Stimulated activated naive CD4-positive, alpha-beta T cell (primary cell): Measurements from ENCODE around the gene DNMT3L.
"Not testable (repeated sequence)": the region's sequence is repeated elsewhere in the genome, so short reads cannot be mapped to it uniquely, and the experiment has no call there.

Experiments
- DNase-seq, 6 experiments: peaks; one replicate each; lab custom pipeline; 2025; lab: John Stamatoyannopoulos, UW

Gene DNMT3L

DNA sequence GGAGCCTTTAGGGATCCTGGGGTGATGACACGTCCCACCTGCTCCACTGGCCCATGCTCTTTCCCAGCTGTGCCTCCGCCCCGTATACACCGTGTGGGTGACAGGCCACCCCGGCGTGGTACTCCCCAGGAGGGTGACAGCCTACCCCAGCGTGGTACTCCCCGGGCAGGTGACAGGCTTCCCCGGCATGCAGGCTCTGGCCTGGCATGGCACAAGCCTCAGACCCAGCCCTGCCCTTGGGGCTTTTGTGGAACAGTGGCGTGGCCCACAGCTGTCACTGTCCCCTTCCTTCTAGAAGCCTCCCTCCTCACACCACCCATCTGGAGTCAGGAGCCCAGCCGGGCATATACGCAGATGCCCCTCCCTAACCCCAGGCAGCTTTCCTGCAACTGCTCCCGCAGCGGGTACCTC is 33.5 kb upstream of the DNMT3L start:
- DNase-seq: no peak

DNA sequence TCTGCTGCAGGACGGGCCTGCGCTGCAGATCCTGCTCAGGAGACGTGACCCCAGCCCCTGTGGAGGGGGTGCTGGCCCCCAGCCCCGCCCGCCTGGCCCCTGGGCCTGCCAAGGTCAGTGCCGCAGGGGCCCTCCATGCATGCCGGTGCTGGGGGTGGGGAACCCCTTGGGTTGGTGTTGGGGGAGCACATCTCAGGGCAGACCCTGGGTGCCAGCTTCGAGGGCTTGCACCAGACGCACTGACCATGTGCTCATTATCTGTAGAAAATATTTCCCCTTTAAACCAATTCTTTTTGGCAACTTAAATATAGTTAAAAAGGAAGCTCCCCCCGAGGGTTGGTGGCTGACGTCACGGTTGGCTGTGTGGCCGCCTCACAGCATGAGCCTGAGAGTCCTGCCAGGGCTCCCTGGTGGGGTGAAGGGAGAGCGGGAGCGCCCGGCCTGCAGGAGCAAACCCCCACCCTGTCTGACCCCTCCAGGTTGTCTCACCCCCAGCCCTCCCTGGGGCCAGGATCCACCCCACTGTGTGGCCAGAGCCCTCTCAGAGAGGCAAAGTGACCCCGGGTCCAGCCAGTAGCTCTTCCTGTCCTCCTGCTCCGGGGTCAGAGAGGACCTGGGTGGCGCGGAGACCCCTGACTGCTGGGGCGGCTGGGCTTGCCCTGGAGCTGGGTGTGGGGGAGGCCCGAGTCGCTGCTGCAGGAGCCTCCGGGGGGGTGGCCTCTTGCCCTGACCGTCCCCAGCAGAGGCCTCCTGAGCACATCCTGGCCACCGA is 32.9 kb upstream of the DNMT3L start:
- peak in 1 of 6 experiments; percentile 11 for DNase-seq

DNA sequence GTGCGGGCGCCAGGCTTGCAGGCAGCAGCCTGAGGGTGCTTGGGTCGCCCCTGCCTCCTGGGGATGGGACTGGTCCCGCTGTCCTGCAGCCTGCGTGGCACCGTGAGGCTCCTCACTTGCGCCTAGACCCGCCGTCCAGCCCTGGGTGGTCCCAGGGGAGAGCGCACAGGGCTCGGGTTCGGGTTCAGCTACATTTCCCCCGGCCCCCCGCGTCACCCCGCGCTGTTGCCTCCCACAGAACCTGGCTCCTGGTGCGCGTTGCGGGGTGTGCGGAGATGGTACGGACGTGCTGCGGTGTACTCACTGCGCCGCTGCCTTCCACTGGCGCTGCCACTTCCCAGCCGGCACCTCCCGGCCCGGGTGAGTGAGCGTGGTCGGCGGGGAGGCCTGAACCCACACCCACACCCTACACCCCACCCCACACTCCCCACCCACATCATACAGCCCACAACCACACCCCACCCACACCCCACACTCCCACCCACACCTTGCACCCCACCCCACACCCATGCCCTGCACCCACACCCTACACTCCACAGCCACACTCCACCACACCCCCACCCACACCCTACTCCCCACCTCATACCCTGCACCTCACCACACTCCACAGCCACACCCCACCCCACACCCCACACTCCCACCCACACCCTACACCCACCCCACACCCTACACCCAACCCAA is 32.0 kb upstream of the DNMT3L start:
- peak in 3 of 6 experiments; percentile 10 to 61 (median 14) for DNase-seq

DNA sequence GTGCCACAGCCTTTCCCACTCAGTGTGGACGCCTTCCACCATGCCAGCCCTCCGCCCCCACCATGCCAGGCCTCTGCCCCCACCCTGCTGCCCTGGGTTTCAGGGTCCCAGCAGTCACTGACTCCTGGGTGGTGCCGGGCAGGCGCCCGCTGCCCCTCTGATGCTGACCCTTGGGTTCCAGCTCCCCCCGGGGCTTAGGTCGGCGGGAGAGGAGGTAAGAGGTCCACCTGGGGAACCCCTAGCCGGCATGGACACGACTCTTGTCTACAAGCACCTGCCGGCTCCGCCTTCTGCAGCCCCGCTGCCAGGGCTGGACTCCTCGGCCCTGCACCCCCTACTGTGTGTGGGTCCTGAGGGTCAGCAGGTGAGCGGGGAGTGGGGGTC is 31.1 kb upstream of the DNMT3L start:
- no peak for DNase-seq

DNA sequence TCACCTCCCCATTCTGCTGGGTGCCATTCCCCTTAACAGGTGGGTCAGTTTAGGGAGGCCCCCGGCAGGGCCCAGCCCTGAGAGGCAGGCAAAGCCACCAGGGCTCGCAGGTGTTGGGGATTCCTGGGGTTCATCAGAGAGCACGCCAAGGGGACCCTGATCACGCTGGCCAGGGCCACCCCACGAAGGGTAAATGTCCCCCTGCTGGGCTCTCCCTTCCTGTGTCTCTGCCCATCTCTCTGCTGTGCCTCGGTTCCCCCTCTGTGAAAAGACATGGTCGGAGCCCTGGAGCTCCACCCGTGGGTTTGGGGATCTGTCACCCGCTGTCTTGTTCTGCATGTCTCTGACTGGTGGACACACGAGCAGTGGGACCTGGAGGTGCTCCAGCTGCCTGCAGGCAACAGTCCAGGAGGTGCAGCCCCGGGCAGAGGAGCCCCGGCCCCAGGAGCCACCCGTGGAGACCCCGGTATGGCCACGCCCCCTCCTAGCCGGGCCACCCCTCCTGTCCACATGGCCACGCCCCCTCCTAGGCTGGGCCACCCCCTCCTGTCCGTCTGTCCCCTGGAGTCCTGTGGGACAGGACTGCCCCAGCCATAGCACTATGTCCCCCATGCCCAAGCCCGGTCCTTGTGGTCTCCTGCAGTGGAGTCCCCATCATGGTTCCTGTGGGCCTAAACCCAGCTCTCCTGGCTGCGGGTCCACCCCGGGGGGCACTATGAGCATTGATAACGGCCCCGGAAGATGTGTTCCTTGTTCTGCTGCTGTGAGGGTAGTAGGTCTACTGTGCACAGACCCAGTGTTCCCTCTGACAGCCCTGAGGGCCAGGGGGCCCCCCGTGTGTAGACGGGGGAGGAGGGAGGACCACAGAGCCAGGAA is 30.5 kb upstream of the DNMT3L start:
- no peak for DNase-seq

DNA sequence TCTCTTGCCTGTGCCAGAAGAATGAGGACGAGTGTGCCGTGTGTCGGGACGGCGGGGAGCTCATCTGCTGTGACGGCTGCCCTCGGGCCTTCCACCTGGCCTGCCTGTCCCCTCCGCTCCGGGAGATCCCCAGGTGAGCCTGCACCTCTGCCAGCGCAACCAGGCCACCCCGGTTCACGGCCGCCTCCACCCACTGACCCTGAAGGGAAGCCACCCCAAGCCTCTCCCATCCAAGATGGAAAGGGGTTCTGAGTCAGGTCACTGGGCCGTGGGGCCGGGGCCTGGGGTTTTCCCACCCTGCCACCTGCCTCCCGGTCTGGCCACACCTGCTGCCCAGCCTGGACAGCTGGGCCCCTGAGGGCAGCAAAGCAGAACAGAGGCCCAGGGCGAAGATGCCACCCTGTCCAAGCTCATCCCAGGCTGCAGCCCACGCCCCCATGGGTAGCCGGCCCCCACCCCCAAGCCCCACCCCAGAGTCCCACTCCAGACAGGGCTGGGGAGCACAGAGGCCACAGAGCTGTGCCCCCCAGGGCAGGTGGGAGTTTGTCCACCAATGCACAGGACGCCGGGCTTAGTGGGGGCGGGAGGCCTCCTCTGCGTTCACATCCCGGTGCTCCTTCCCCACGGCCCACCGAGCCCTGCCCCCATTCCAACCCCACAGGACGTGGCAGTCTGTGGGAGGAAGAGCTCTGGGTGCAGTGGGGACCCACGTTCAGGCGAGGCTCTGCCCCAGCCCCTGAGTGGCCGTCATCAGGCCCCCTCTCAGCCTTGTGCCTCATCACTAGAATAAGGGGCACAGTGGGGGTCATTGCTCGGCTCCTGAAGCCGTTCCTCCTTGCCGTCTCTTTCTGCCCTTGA is 29.6 kb upstream of the DNMT3L start:
- no peak for DNase-seq

DNA sequence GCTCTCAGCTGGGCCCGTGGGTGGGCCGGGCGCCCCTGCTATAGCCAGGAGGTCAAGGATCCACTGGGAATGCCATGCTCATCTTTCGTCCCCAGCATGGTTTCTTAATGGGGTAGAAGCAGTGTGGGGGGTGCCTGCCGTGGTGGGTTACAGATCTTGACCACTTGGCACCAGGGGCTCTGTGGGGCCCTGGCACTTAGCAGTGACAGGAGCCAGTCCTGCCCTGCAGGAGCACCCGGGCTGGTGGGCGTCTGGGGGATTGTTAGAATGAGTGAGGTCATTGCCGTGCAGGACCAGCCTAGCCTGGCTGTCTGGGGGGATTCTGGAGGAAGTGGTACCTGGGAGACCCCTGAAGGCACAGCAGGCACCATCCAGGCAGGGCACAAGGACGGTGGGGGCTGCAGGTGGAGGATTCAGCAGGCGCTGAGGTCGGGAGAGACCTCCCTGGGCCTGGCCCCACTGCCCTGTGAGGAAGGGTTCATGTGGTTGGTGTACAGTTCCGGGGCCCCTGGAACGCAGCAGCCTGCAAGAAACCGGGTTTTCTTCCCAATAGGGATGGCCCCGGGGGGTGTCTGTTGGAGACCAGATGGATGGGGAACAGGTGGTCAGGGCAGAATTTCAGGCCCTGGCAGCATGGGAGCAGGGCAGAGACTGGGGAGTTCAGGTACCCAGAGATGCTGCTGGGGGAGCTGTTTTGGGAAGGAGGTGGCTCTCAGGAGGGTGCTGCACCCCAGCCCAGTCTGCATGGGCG is 28.8 kb upstream of the DNMT3L start:
- DNase-seq: no peak

DNA sequence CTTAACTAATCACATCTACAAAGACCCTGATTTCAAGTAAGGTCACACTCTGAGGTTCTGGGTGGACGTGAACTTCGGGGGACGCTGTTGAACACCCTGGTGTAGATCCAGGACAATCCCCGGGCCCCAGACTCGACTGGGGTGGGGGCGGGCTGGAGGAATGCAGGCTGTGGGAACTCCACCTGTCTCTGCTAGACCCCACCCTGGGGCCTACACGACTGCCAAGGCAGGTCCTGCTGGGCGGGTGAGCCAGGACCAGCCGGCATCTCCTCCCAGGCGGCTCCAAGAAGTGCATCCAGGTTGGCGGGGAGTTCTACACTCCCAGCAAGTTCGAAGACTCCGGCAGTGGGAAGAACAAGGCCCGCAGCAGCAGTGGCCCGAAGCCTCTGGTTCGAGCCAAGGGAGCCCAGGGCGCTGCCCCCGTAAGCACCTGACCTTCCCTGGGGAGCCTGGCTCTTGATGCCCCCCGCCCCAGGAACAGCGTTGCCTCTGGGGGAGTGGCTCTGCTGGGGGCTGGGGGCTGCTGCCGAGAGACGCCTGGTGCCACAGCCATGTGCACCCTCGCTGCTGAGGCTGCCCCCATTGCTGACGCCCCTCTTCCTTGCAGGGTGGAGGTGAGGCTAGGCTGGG is 27.8 kb upstream of the DNMT3L start:
- no peak for DNase-seq

DNA sequence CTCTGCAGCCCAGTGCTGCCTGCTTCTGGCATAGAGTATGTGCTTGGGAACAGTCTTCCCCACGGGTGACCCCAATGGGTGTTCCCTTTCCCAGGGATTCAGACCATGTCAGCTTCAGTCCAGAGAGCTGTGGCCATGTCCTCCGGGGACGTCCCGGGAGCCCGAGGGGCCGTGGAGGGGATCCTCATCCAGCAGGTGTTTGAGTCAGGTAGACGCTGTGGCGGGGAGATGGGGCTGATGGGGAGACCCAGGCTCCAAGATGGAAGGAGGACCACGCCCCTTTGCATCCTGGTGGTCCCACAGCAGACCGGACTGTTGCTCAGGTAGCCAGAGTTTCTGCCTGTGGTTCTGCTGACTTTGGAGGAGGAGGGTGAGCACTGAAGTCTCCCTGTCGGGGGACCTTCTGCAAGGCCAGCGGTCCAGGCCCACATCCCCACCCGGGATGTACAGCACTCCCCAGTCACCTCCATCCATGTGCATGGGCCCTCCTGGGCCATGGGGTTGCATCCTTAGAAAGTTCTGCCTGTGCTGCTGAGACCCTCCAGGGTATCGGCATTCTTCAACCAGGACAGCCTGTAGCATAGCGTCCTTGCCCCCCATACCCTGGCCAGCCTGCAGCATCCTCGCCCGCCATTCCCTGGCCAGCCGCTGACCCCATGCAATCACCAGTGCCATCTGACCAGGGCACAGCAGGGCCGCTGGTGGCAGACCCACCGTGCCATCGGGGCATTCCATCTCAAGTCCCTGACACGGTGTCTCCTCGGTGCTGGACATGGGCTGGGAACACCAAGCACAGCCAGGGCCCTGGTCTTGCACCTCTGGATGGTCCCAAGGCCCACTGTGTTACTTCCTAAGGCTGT is 26.8 kb upstream of the DNMT3L start:
- no peak for DNase-seq

DNA sequence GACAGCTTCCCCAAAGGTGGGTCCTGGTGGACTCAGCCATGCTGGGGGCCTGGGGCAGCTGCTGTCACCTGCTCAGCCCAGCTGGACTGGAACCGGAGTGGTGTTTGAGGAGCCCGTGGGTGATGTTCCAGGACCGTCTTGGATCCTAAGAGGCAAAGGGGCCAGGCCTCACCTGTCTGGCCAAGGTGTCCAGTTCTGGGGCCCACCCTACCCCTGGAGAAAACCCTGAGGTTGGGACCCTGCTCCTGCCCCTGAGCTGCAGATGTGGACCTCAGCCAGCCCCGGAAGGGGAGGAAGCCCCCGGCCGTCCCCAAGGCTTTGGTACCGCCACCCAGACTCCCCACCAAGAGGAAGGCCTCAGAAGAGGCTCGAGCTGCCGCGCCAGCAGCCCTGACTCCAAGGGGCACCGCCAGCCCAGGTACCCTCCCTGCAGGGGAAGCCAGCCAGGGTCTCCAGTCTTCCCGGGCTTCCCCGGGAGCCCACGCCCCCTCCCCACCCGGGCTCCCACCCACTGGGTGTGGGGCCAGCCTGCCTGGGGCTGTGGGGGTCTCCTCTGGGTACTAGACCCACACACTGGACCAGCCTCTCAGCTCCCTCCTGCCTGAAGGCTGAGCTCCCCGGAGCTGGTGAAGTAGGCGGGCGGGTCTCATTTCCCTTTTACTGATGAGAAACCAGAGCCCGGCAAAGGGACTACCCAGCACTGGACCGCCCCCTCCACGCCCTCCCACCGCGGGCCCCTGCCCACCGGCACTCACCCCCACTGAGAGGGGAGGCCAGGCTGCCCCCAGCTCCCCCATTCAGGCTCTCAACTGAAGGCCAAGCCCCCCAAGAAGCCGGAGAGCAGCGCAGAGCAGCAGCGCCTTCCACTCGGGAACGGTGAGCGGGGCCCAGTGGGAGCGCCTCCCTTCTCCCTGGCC is 25.3 kb upstream of the DNMT3L start:
- DNase-seq: no peak

DNA sequence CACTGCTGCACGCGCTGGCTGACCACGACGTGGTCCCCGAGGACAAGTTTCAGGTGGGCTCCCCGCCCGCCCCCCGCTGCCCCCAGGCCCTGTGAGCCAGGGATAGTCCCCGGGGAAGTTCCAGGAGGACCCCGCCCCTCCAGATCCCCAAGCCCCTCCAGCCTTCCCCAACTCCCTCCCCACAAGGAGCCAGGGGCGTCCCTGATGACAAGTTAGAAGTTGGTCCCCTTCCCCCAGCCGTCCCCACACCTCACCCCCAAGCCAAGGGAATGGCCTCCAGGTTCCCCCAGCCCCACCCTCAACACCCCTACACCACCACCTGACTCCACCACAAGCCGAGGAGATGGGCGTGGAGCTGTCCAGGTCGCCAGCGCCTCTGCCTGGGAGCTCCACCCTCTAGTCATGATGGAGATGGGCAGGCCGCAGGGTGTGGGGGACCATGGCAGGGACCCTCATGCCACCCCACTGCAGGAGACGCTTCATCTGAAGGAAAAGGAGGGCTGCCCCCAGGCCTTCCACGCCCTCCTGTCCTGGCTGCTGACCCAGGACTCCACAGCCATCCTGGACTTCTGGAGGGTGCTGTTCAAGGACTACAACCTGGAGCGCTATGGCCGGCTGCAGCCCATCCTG is 24.5 kb upstream of the DNMT3L start:
- no peak for DNase-seq

DNA sequence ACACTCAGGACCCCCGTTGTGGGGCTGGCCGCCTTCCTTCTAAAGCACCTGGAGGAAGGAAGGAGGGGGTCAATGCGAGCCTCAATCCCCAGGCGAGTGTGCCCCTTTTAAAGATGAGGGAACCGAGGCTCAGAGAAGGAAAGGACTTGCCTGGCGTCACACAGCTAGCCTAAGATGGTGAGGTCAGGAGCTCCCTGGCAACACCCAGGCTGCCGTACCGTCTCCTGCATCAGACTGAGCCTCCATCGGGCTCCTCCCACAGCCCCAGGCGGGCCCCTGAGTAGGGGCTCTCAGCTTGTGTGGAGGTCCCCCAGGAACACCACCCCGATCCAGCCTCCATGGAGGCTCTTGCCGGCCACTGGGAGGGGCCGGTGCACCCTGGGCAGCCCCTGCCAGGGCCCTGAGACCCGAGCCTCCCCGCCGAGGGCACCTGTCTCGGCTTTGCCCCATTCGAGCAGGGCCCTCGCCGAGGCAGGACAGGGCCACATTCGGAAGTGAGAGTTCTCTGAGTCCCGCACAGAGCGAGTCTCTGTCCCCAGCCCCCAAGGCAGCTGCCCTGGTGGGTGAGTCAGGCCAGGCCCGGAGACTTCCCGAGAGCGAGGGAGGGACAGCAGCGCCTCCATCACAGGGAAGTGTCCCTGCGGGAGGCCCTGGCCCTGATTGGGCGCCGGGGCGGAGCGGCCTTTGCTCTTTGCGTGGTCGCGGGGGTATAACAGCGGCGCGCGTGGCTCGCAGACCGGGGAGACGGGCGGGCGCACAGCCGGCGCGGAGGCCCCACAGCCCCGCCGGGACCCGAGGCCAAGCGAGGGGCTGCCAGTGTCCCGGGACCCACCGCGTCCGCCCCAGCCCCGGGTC is 23.7 kb upstream of the DNMT3L start, which contains the start of gene AIRE:
TSS of gene AIRE (plus strand) at position 739 of the 855 bp plus-strand sequence. CDS start 131 bp downstream, outside the sequence.
- no peak for DNase-seq

DNA sequence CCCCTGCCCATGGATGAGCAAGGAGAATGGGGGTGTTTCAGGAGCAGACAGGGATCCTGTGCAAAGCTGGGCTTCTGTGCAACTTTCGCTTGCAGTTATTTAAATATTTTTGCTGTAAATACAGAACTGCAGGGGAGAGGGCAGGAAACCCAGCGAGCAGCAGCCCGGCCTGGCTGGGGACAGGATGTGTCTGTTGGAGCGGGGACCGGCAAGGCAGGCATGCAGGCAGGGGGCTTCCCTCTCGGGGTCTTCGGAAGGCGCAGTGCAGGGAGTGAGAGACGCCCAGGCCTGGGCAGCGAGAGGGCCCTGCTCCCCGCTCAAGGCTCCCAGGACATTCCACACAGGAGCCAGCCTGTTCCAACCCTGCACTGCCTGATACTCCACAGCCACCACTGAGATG is 22.3 kb upstream of the DNMT3L start:
- DNase-seq: no peak

DNA sequence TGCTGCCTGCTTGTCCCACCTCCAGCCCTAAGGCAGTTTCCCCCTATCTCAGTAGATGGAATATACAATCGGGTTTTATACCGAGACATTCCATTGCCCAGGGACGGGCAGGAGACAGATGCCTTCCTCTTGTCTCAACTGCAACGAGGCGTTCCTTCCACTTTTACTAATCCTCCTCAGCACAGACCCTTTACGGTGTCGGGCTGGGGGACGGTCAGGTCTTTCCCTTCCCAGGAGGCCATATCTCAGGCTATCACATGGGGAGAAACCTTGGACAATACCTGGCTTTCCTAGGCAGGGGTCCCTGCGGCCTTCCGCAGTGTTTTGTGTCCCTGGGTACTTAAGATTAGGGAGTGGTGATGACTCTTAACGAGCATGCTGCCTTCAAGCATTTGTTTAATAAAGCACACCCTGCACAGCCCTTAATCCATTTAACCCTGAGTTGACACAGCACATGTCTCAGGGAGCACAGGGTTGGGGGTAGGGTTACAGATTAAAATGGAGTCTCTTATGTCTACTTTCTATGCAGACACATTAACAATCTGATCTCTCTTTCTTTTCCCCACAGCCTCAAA is 21.6 kb upstream of the DNMT3L start:
- DNase-seq: not testable (repeated sequence)

DNA sequence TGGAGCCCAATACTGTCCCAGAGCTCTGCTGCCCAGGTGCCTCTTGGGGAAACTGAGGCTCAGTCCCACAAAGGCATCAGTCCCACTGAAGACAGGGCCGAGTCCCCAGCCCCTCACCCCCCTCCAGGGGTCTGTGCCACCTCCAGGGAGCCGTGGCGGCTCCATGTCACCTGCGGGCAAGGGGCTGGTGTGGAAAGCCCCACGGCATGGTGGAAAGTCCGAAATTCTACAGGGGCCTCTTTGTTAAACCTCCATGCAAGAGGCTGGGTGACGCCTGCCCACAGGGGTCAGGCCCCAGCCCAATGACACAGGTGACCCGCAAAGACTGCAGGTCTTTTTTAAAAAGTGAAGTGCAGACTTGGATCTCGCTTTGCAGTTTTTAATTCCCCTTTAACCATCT is 20.7 kb upstream of the DNMT3L start:
- no peak for DNase-seq

DNA sequence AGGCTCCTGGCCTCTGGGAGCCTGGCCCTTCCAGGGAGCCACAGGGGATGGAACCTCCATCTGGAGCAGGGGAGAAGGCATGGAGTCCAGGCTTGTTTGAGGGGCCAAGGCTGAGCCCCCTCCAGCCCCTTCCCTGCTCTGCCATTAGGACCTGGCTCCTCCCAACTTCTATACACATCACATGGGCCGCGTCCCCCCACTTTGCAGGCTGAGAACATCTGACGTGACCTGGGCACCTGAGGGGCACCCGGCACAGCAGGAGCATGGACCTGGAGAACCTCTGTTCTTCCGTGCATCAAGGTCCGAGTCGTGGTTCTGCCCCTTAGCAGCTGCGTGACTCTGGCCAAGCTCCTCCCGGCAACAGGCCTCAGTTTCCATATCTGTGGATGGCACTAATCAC is 20.1 kb upstream of the DNMT3L start:
- DNase-seq: no peak
